ENCODE results near the gene SEZ6L.

The SEZ6L gene

DNA sequence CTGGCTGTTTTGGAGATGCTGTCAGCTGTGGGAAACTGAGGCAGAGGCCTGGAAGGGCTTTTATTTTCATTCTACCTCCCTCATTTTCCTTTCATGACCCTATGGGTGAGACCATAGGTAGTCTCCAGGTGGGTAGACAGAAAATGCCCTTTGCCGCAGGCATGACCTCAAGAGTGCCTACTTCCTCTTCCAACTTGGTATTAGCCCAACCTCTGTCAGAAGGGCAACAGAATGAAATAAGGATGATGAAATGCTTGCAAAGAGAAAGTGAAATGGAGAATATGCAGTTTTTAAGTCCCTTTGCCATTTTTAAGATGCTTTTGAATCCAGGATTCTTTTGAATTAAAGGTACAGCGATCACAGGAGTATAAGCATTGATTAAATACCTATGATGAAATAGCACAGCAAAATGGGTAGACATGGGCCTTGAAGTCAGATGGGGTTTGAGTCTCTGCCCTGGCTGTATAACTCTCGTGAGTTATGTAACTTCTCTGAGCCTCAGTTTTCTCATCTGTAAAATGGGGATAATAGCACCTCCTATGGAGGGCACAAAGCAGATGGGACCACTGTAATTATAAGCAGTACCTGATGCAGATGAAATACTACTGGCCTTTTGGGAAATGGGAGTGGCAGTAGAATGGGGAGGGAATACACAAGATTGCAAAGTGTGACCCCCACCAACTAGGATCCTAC is 263.5 kb downstream of the SEZ6L start:
- no peak for DNase-seq

Measured in DMS53 (cell line).